Neural crest cell (in vitro differentiated cells): ENCODE results near the gene EED. TPM values are rescaled to one million over a fixed set of nuclear protein-coding genes. Genes with fewer than 3 reads are reported as not detected.

Experiments used
- DNase-seq: peaks from one replicate; pipeline ENCODE4 v3.0.0; 2021; ENCODE audit warnings: low read depth, mixed read lengths, low spot score
- H3K27ac Mint-ChIP-seq: one replicate; pipeline ENCODE4 v1.8.0; 2021; ENCODE audit warnings: mild to moderate bottlenecking, mixed read lengths; ENCODE audit not compliant: unreplicated experiment
- H3K27me3 Mint-ChIP-seq: 2 replicates; pipeline ENCODE4 v1.8.0; 2021; ENCODE audit warnings: low read depth, mild to moderate bottlenecking, mixed read lengths
- H3K36me3 Mint-ChIP-seq: 2 replicates; pipeline ENCODE4 v1.8.0; 2021; ENCODE audit warnings: low read depth, mild to moderate bottlenecking, mixed read lengths
- H3K4me1 Mint-ChIP-seq: 2 replicates; pipeline ENCODE4 v1.8.0; 2021; ENCODE audit warnings: mixed read lengths
- H3K4me3 Mint-ChIP-seq: one replicate; pipeline ENCODE4 v1.8.0; 2021; ENCODE audit warnings: mild to moderate bottlenecking, mixed read lengths
- H3K9me3 Mint-ChIP-seq: 2 replicates; pipeline ENCODE4 v1.8.0; 2021; ENCODE audit warnings: mixed read lengths
- CTCF ChIP-seq: fragments of 200-600 bp; sonication (generic); conservative IDR thresholded peaks from 2 replicates; pipeline ENCODE4 v1.5.0; 2021; ENCODE audit warnings: antibody characterized with exemption, mild to moderate bottlenecking
- total RNA-seq: library from RNA; stranded (reverse); gene quantifications from 2 replicates; pipeline ENCODE4 v1.2.1, GENCODE V29; 2021

Gene EED
- total RNA-seq, 1 donor from 2014 or later: 39.2 TPM

- Mint-ChIP-seq H3K27ac (no peak overlapping the region), H3K36me3 (no peaks in the 10 kb centered on the region), H3K27me3 (peaks cover 18% of the 10 kb centered on the region), H3K4me3 (no peak overlapping the region), H3K4me1 (peaks cover 21% of the 10 kb centered on the region), H3K9me3 (no peaks in the 10 kb centered on the region)
- DNase-seq: no peak
- no peak for TF ChIP-seq CTCF
Observed at GRCh38 chr11:86246293-86246675, 1.7 kb downstream of the EED start.

- H3K4me3 Mint-ChIP-seq: peak overlapping the region; percentile 36
- H3K27ac Mint-ChIP-seq: no peak overlapping the region
- peaks cover 21% of the 10 kb centered on the region for H3K4me1 Mint-ChIP-seq
- no peak for DNase-seq
- no peak for TF ChIP-seq CTCF
- peaks cover 9% of the 10 kb centered on the region for H3K27me3 Mint-ChIP-seq
- H3K36me3 Mint-ChIP-seq: no peaks in the 10 kb centered on the region
- no peaks in the 10 kb centered on the region for H3K9me3 Mint-ChIP-seq
Observed at GRCh38 chr11:86247608-86248007, 3.1 kb downstream of the EED start.

- H3K27me3 Mint-ChIP-seq: no peaks in the 10 kb centered on the region
- H3K4me3 Mint-ChIP-seq: peak overlapping the region; percentile 67
- peak overlapping the region; percentile 85 for H3K27ac Mint-ChIP-seq
- TF ChIP-seq CTCF: no peak
- no peaks in the 10 kb centered on the region for H3K9me3 Mint-ChIP-seq
- DNase-seq: no peak
- peaks cover 21% of the 10 kb centered on the region for H3K4me1 Mint-ChIP-seq
- H3K36me3 Mint-ChIP-seq: no peaks in the 10 kb centered on the region
Observed at GRCh38 chr11:86248609-86249008, 4.1 kb downstream of the EED start.

DNA sequence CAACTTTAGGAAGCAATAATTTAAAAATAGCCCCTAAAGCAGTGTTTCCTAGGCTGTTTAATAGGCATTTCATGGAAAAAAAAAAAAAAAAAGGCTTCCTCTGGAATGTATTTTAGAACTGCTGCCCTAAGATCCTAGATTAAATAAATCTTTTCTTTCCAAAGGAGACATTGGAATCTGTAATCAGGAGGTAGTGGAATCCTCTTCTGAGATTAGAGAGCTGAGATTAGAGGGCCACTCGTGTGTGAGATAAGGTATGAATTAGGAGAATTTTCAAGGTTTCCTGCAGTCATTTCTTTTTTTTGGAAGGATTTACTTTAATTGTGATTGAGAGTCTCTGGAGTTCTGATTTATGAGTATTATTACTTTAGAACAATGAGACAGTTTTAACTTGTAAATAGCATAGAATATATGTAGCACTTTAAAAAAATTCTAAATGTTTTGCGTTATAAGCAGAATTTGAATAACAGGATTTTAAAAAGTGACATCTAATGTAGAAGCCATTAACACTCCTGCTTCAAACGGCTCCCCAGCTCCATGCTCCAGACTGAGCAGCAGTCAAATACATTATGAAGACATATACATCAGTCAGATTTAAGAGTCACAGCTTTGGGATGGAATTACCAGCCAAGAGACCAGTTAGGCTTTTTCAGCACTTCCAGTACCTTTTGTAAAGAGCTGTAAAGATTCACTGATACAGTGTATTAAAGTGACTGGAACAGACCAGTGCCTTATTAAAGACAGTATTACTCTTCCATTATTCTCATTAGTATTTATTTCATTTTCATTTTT lies 5.0 kb downstream of the EED start:
- Mint-ChIP-seq H3K4me1 (peaks cover 21% of the 10 kb centered on the region), H3K36me3 (no peaks in the 10 kb centered on the region), H3K27me3 (no peaks in the 10 kb centered on the region), H3K9me3 (no peaks in the 10 kb centered on the region), H3K4me3 (peak overlapping the region; percentile 20), H3K27ac (no peak overlapping the region)
- DNase-seq: no peak
- TF ChIP-seq CTCF: no peak

DNA sequence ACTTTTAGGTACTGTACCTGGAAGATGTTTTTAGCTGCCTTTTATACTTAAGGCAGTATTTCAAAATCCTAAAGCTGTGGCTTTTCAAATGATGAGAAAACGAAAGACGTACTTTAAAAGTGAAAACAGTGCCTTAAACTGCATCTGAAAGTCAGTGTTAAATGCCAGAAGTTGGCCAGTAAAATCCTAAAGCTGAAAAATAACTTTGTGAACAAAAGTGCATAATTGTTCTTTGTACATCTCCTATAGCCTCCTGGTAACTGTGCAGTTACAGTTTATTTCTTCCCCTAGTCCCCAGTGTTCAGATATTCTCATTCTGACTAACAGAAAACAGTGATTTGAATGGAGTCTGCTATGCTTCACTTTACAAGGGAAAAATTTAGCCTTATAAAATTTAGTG lies 6.8 kb downstream of the EED start:
- Mint-ChIP-seq H3K27me3 (no peaks in the 10 kb centered on the region), H3K27ac (no peak overlapping the region), H3K4me1 (peaks cover 26% of the 10 kb centered on the region), H3K9me3 (no peaks in the 10 kb centered on the region), H3K36me3 (no peaks in the 10 kb centered on the region), H3K4me3 (no peak overlapping the region)
- no peak for DNase-seq
- TF ChIP-seq CTCF: no peak
